Nephron progenitor cell (in vitro differentiated cells): ENCODE measurements around the gene ADAMTSL3.

Experiments used
- DNase-seq: peaks from one replicate; pipeline ENCODE4 v3.0.0; 2021
- H3K27ac Mint-ChIP-seq: 2 replicates; pipeline ENCODE4 v1.8.0; 2021; ENCODE audit warnings: mild to moderate bottlenecking, moderate library complexity, mixed read lengths
- H3K27me3 Mint-ChIP-seq: 2 replicates; pipeline ENCODE4 v1.8.0; 2021; ENCODE audit warnings: mild to moderate bottlenecking, low read depth, mixed read lengths; ENCODE audit not compliant: poor library complexity
- H3K36me3 Mint-ChIP-seq: 2 replicates; pipeline ENCODE4 v1.8.0; 2021; ENCODE audit warnings: low read depth, mixed read lengths
- H3K4me1 Mint-ChIP-seq: 2 replicates; pipeline ENCODE4 v1.8.0; 2021; ENCODE audit warnings: mixed read lengths
- H3K4me3 Mint-ChIP-seq: 2 replicates; pipeline ENCODE4 v1.8.0; 2021; ENCODE audit warnings: mild to moderate bottlenecking, moderate library complexity, mixed read lengths
- H3K9me3 Mint-ChIP-seq: 2 replicates; pipeline ENCODE4 v1.8.0; 2021; ENCODE audit warnings: mild to moderate bottlenecking, moderate library complexity, mixed read lengths
- TF ChIP-seq, protein P1 (sequence below): fragments of 200-600 bp; sonication (generic); IDR thresholded peaks from 2 replicates; pipeline ENCODE4 v1.5.0; 2021; ENCODE audit warnings: antibody characterized with exemption

The ADAMTSL3 gene

DNA sequence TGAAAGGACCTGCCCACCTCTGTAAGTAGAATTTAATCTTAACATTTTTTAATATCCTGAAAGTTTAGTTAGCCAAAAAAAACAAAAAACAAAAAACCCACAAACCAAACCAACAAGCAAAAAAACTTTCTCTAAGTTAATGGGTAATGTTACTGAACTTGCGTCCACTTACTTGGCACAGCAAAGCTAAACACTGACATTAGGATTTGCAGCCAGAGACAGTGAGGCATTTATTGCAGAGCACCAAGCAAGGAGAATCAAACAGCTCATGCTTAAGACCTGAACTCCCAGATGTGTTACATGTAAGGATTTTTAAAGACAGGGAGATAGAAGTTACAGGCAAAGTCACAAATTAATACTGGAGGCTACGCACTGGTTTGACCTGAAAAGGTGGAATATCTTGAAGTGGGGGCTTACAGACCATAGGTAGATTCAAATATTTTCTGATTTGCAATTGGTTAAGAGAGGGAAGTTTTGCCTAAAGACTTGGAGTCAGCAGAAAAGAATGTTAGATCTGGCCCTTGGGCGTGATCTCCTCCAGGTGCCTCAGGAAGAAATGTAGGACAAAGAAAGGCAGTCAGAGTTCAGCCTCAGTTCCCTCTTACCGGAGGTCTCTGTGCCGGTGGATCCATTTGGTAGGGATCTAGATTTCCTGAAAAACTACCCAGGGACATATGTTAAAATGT, 205.0 kb downstream of the ADAMTSL3 start:
- no peak overlapping the region for H3K27ac Mint-ChIP-seq
- H3K9me3 Mint-ChIP-seq, result peaks cover 30% of the 10 kb centered on the region
- no peak overlapping the region for H3K4me3 Mint-ChIP-seq
- peaks cover 5% of the 10 kb centered on the region for H3K36me3 Mint-ChIP-seq
- H3K4me1 Mint-ChIP-seq, result no peaks in the 10 kb centered on the region
- no peaks in the 10 kb centered on the region for H3K27me3 Mint-ChIP-seq
- TF ChIP-seq, protein P1, sequence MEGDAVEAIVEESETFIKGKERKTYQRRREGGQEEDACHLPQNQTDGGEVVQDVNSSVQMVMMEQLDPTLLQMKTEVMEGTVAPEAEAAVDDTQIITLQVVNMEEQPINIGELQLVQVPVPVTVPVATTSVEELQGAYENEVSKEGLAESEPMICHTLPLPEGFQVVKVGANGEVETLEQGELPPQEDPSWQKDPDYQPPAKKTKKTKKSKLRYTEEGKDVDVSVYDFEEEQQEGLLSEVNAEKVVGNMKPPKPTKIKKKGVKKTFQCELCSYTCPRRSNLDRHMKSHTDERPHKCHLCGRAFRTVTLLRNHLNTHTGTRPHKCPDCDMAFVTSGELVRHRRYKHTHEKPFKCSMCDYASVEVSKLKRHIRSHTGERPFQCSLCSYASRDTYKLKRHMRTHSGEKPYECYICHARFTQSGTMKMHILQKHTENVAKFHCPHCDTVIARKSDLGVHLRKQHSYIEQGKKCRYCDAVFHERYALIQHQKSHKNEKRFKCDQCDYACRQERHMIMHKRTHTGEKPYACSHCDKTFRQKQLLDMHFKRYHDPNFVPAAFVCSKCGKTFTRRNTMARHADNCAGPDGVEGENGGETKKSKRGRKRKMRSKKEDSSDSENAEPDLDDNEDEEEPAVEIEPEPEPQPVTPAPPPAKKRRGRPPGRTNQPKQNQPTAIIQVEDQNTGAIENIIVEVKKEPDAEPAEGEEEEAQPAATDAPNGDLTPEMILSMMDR, result no peak
- DNase-seq, result no peak

DNA sequence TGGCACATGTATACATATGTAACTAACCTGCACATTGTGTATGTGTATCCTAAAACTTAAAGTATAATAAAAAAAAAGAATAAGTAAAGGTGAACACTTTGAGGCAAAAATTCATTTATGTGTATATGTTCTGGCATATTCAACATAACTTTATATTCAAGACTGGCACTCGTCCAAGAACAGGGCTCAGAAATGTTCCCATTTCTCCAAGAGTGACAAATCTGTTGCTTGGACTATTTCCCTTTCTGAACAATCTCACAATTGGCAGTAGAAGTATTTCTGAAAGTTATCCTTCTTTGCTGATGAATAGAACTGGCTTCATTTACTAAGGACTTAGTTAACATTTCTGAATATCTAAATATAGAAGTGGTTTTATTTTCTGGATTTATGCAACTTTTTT, 212.8 kb downstream of the ADAMTSL3 start:
- Mint-ChIP-seq H3K4me3 (no peak overlapping the region), H3K27ac (no peak overlapping the region), H3K27me3 (peaks cover 3% of the 10 kb centered on the region), H3K4me1 (peaks cover 13% of the 10 kb centered on the region), H3K36me3 (no peaks in the 10 kb centered on the region), H3K9me3 (peaks cover 15% of the 10 kb centered on the region)
- TF ChIP-seq, protein P1, result no peak
- no peak for DNase-seq

DNA sequence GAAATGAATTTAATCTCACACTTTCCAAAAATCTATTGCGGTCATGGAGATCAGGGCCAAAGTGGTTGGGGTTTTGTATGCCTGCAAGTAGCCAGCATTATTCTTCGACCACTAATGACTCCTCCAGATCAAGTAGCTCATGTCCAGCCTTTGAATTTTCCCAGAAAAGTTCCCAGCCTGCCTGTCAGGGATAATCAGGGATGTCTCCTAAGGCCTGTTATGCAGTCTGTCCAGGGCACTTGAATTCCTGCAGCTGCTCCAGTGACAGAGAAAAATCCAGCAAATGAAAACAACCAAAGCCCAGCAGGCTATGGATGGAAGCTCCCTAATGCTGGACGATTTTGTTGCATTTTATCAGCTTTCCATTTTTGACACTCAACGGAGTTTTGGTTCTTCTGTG, 215.4 kb downstream of the ADAMTSL3 start:
- TF ChIP-seq, protein P1, result no peak
- no peak overlapping the region for H3K27ac Mint-ChIP-seq
- H3K36me3 Mint-ChIP-seq, result no peaks in the 10 kb centered on the region
- peaks cover 13% of the 10 kb centered on the region for H3K4me1 Mint-ChIP-seq
- no peak for DNase-seq
- H3K9me3 Mint-ChIP-seq, result no peaks in the 10 kb centered on the region
- no peak overlapping the region for H3K4me3 Mint-ChIP-seq
- H3K27me3 Mint-ChIP-seq, result peaks cover 3% of the 10 kb centered on the region

DNA sequence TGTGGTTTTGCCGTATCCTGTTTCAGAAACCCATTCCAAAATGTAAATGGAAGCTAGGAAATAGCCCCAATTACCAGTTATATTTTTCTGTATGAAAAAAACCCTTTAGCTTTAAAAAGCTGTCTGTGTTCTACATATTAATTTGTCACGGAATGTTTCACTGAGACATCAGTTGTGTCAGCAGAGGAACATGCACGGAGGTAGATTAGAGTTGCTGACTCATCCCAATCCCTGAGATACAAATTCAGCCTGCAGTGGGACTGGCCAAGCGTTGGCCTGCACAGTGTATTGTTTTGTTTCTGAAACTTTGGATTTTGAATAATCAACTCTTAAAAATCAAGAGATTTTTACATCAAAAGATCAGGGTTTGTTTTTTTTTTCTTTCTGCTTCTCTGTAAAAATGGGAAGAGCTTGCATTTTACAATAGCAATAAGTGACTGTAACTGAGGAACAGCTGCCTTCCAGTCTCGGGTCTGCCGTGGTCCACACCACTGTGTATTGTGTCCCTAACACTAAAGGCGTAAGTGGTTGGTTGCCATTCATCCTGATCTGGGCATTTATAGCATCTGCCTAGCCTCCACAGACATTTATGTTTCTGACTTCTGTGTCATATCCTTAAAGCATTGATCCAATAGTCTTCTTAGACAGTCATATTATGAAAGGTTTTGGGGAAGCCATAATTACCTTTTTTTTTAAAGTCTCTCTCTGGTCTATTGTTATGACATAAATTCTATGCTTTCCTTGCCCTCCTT, 218.1 kb downstream of the ADAMTSL3 start:
- Mint-ChIP-seq H3K4me1 (peaks cover 13% of the 10 kb centered on the region), H3K27ac (no peak overlapping the region), H3K36me3 (no peaks in the 10 kb centered on the region), H3K9me3 (no peaks in the 10 kb centered on the region), H3K4me3 (no peak overlapping the region), H3K27me3 (peaks cover 2% of the 10 kb centered on the region)
- TF ChIP-seq, protein P1, result no peak
- no peak for DNase-seq

DNA sequence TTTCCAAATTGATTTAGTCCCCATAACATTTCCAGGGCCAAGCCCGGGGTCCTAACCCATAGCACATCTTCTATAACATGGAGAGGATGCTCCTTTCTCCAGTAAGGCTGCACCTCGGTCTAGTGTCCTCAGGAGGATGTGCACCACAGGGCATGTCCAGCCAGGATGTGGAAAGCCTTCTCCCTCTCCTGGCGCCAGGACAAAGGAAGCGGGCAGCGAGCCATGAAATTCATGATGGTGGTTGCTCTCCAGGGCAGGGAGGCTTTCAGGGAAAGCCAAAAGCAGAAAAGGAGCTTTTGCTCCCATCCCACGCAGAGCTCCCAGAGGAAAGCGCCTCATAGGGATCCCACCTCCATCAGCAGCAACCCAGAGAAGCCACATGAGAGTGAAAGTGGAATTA, 220.0 kb downstream of the ADAMTSL3 start:
- DNase-seq, result no peak
- TF ChIP-seq, protein P1, result no peak
- H3K36me3 Mint-ChIP-seq, result no peaks in the 10 kb centered on the region
- no peaks in the 10 kb centered on the region for H3K27me3 Mint-ChIP-seq
- peaks cover 13% of the 10 kb centered on the region for H3K4me1 Mint-ChIP-seq
- H3K9me3 Mint-ChIP-seq, result peaks cover 1% of the 10 kb centered on the region
- H3K27ac Mint-ChIP-seq, result no peak overlapping the region
- no peak overlapping the region for H3K4me3 Mint-ChIP-seq
